Hepatocyte (in vitro differentiated cells): Measurements from ENCODE around the gene TIAM1. TPM values are rescaled to one million over a fixed set of nuclear protein-coding genes. Genes with fewer than 3 reads are reported as not detected.

ENCODE experiments used
- DNase-seq: peaks from one replicate; pipeline ENCODE4 v3.0.0-alpha.2; 2016; ENCODE audit warnings: low spot score
- H2AFZ ChIP-seq: fragments of 200-600 bp; sonication (generic); 2 replicates; pipeline ENCODE4 v1.6.0; 2016; ENCODE audit warnings: antibody characterized with exemption, mild to moderate bottlenecking
- H3K27ac ChIP-seq: fragments of 200-600 bp; sonication (generic); 2 replicates; pipeline ENCODE4 v1.5.1; 2016; ENCODE audit warnings: mild to moderate bottlenecking
- H3K27me3 ChIP-seq: fragments of 200-600 bp; sonication (generic); 2 replicates; pipeline ENCODE4 v1.6.1; 2016
- H3K36me3 ChIP-seq: fragments of 200-600 bp; sonication (generic); replicated peaks from 2 replicates; pipeline ENCODE4 v1.5.1; 2016; ENCODE audit warnings: low read depth; ENCODE audit not compliant: insufficient read depth
- H3K4me1 ChIP-seq: fragments of 200-600 bp; sonication (generic); 2 replicates; pipeline ENCODE4 v1.5.1; 2016; ENCODE audit warnings: mild to moderate bottlenecking, moderate library complexity; ENCODE audit not compliant: insufficient read depth
- H3K4me2 ChIP-seq: fragments of 200-600 bp; sonication (generic); 2 replicates; pipeline ENCODE4 v1.6.0; 2016
- H3K4me3 ChIP-seq: fragments of 200-600 bp; sonication (generic); 2 replicates; pipeline ENCODE4 v1.5.1; 2016; ENCODE audit warnings: mild to moderate bottlenecking
- H3K79me2 ChIP-seq: fragments of 200-600 bp; sonication (generic); 2 replicates; pipeline ENCODE4 v1.6.0; 2017; ENCODE audit warnings: mild to moderate bottlenecking
- H3K9me2 ChIP-seq: fragments of 200-600 bp; sonication (generic); replicated peaks from 2 replicates; pipeline ENCODE4 v1.6.0; 2017; ENCODE audit warnings: mild to moderate bottlenecking; ENCODE audit not compliant: insufficient read depth
- H3K9me3 ChIP-seq: fragments of 200-600 bp; sonication (generic); 2 replicates; pipeline ENCODE4 v1.5.1; 2016; ENCODE audit warnings: low read depth, mild to moderate bottlenecking
- H4K20me1 ChIP-seq: fragments of 200-600 bp; sonication (generic); 2 replicates; pipeline ENCODE4 v1.6.0; 2016; ENCODE audit warnings: mild to moderate bottlenecking; ENCODE audit not compliant: insufficient read depth, poor library complexity, severe bottlenecking
- CTCF ChIP-seq: fragments of 200-600 bp; sonication (generic); IDR thresholded peaks from 2 replicates; pipeline ENCODE4 v1.5.1; 2016; ENCODE audit warnings: antibody characterized with exemption, mild to moderate bottlenecking; ENCODE audit not compliant: poor library complexity
- EZH2 ChIP-seq: fragments of 200-600 bp; sonication (generic); IDR thresholded peaks from 2 replicates; pipeline ENCODE4 v1.6.1; 2016; ENCODE audit warnings: antibody characterized with exemption, mild to moderate bottlenecking, borderline replicate concordance
- EZH2phosphoT487 ChIP-seq: fragments of 200-600 bp; sonication (generic); IDR thresholded peaks from one replicate; pipeline ENCODE4 v1.6.1; 2018; ENCODE audit warnings: antibody characterized with exemption, mild to moderate bottlenecking, low read depth, moderate library complexity; ENCODE audit not compliant: unreplicated experiment, severe bottlenecking
- WGBS: methylation state at CpG from one replicate; pipeline ENCODE4 v1.1.6; 2016; ENCODE audit warnings: low lambda C conversion rate; ENCODE audit errors: missing lambda C conversion rate; 5-methylcytosine and 5-hydroxymethylcytosine counted together
- polyA plus RNA-seq: library from polyadenylated mRNA; unstranded; fragments of >200 nt; fragmentation: Nextera tagmentation; extraction: Ambion mirVana; gene quantifications from 2 replicates; pipeline ENCODE4 v1.2.1, GENCODE V29; 2016
- total RNA-seq: library from RNA; depleted of rRNA; stranded (reverse); fragments of >200 nt; gene quantifications from 2 replicates; pipeline ENCODE4 v1.2.3, GENCODE V29; 2014

Gene TIAM1
- total and polyA plus RNA-seq, 2 experiments from 2014 or later = 8.8 TPM

- no peaks in the 10 kb centered on the region for H3K9me2 ChIP-seq
- H3K4me2 ChIP-seq = no peak overlapping the region
- H3K79me2 ChIP-seq = no peaks in the 10 kb centered on the region
- H2AFZ ChIP-seq = no peak overlapping the region
- 70% methylated on average over 10 of the region's 10 CpGs for WGBS
- DNase-seq = no peak
- no peak for TF ChIP-seq EZH2
- TF ChIP-seq CTCF = no peak
- no peak overlapping the region for H3K4me3 ChIP-seq
- H3K36me3 ChIP-seq = no peaks in the 10 kb centered on the region
- no peaks in the 10 kb centered on the region for H3K9me3 ChIP-seq
- no peaks in the 10 kb centered on the region for H3K27me3 ChIP-seq
- no peaks in the 10 kb centered on the region for H4K20me1 ChIP-seq
- H3K4me1 ChIP-seq = no peaks in the 10 kb centered on the region
- no peak overlapping the region for H3K27ac ChIP-seq
Measured at GRCh38 chr21:31354604-31355443, 10.8 kb upstream of the TIAM1 start.

- Histone ChIP-seq H3K79me2 (no peaks in the 10 kb centered on the region), H3K4me2 (no peak overlapping the region), H4K20me1 (no peaks in the 10 kb centered on the region), H3K27ac (no peak overlapping the region), H3K9me3 (no peaks in the 10 kb centered on the region), H3K9me2 (no peaks in the 10 kb centered on the region), H3K4me1 (no peaks in the 10 kb centered on the region), H3K4me3 (no peak overlapping the region), H3K27me3 (no peaks in the 10 kb centered on the region), H3K36me3 (no peaks in the 10 kb centered on the region), H2AFZ (no peak overlapping the region)
- no peak for DNase-seq
- 82% methylated on average over 4 of the region's 4 CpGs for WGBS
- TF ChIP-seq EZH2 = no peak
- TF ChIP-seq CTCF = no peak
- no peak for TF ChIP-seq EZH2phosphoT487
Measured at GRCh38 chr21:31354122-31354521, 10.1 kb upstream of the TIAM1 start.

- H3K4me3 ChIP-seq = no peak overlapping the region
- TF ChIP-seq EZH2phosphoT487 (no peak), EZH2 (no peak), CTCF (no peak)
- H3K4me2 ChIP-seq = no peak overlapping the region
- no peaks in the 10 kb centered on the region for H3K79me2 ChIP-seq
- no peaks in the 10 kb centered on the region for H3K27me3 ChIP-seq
- no peaks in the 10 kb centered on the region for H3K36me3 ChIP-seq
- H3K9me2 ChIP-seq = no peaks in the 10 kb centered on the region
- no peak for DNase-seq
- H4K20me1 ChIP-seq = no peaks in the 10 kb centered on the region
- H2AFZ ChIP-seq = no peak overlapping the region
- no peak overlapping the region for H3K27ac ChIP-seq
- WGBS = 58% methylated on average over 2 of the region's 2 CpGs
- no peaks in the 10 kb centered on the region for H3K4me1 ChIP-seq
- H3K9me3 ChIP-seq = no peaks in the 10 kb centered on the region
Measured at GRCh38 chr21:31352836-31353235, 8.8 kb upstream of the TIAM1 start.
